K562 (cell line): ENCODE measurements around the gene E2F1. TPM values are rescaled to one million over a fixed set of nuclear protein-coding genes. Genes with fewer than 3 reads are reported as not detected.
A peak's percentile ranks its signal among the peaks of the same experiment; 100 is the strongest.

Source experiments
- CTCF ChIP-seq, 3 experiments: IDR thresholded peaks in 2 of 3; conservative IDR thresholded peaks in 1 of 3; 2 replicates each; pipeline ENCODE4 v1.5.1; 2011 to 2012; ENCODE audit warnings: low read length in 3 of 3, mild to moderate bottlenecking in 3 of 3, control low read depth in 2 of 3, improper control_type of control experiment in 1 of 3, inconsistent platforms in 1 of 3, low read depth in 1 of 3, mixed read lengths in 1 of 3, moderate library complexity in 1 of 3; ENCODE audit not compliant: insufficient read depth in 2 of 3
- E2F4 ChIP-seq: sonication (generic); formaldehyde crosslinking; IDR thresholded peaks from 2 replicates; pipeline ENCODE4 v1.8.0; 2022; ENCODE audit warnings: mild to moderate bottlenecking, low read depth, missing genetic modification reagents
- FOXM1 ChIP-seq, 2 experiments: fragments of 450-650 bp in 1 of 2; sonication (generic) in 1 of 2; formaldehyde crosslinking in 1 of 2; IDR thresholded peaks; 2 replicates each; pipeline versions ENCODE4 v1.6.1 to v1.9.0; 2017 to 2022; ENCODE audit warnings: low read depth in 2 of 2, mild to moderate bottlenecking in 2 of 2, missing genetic modification reagents in 1 of 2, moderate library complexity in 1 of 2
- GABPB1 ChIP-seq: sonication (generic); formaldehyde crosslinking; IDR thresholded peaks from 2 replicates; pipeline ENCODE4 v1.8.0; 2022; ENCODE audit warnings: mild to moderate bottlenecking, missing genetic modification reagents
- IRF9 ChIP-seq: fragments of 450-650 bp; IDR thresholded peaks from 2 replicates; pipeline ENCODE4 v1.6.1; 2016; ENCODE audit warnings: missing biosample characterization, missing genetic modification characterization
- NFIX ChIP-seq: fragments of 250-450 bp; sonication (Bioruptor Pico); IDR thresholded peaks from 2 replicates; pipeline ENCODE4 v1.4.0; 2020; ENCODE audit warnings: low read depth, mild to moderate bottlenecking, moderate library complexity
- NKRF ChIP-seq: fragments of 450-650 bp; IDR thresholded peaks from 2 replicates; pipeline ENCODE4 v1.6.1; 2016; ENCODE audit warnings: borderline replicate concordance
- RBM39 ChIP-seq: fragments of 200-400 bp; formaldehyde crosslinking; optimal IDR thresholded peaks from 2 replicates; pipeline ENCODE3; 2018; ENCODE audit warnings: low read depth, low read length
- RCOR1 ChIP-seq, 2 experiments: IDR thresholded peaks; 2 replicates each; pipeline ENCODE4 v1.6.1; 2012; ENCODE audit warnings: low read depth in 2 of 2, low read length in 2 of 2, borderline replicate concordance in 1 of 2, improper control_type of control experiment in 1 of 2
- SMC3 ChIP-seq: conservative IDR thresholded peaks from 2 replicates; pipeline ENCODE4 v1.6.1; 2011; ENCODE audit warnings: low read depth, low read length, improper control_type of control experiment; ENCODE audit not compliant: insufficient read depth
- TAF15 ChIP-seq: fragments of 200-400 bp; formaldehyde crosslinking; IDR thresholded peaks from 2 replicates; pipeline ENCODE4 v1.6.1; 2017; ENCODE audit warnings: mild to moderate bottlenecking, low read depth, low read length, moderate library complexity
- ZBTB5 ChIP-seq: fragments of 450-650 bp; IDR thresholded peaks from 2 replicates; pipeline ENCODE4 v1.6.1; 2017; ENCODE audit warnings: antibody characterized with exemption
- ZNF586 ChIP-seq: fragments of 450-650 bp; formaldehyde crosslinking; conservative IDR thresholded peaks from 2 replicates; pipeline ENCODE4 v1.4.0; 2020; ENCODE audit warnings: mild to moderate bottlenecking, moderate library complexity
- ZNF644 ChIP-seq: fragments of 200-800 bp; sonication (Bioruptor generic); IDR thresholded peaks from 2 replicates; pipeline ENCODE4 v1.6.1; 2016; ENCODE audit warnings: low read depth, missing genetic modification characterization, missing compliant biosample characterization
- polyA plus RNA-seq, 8 experiments: library from polyadenylated mRNA; depleted of rRNA in 4 of 8; stranded (reverse) in 5 of 8; unstranded in 3 of 8; fragments of >200 nt; fragmentation: Nextera tagmentation in 2 of 8; fragmentation: Illumina TruSeq in 1 of 8; extraction: Ambion mirVana in 2 of 8; extraction: Trizol in 1 of 8; gene quantifications; 2 replicates each; pipeline versions ENCODE4 v1.2.1 to v1.2.3, GENCODE V29; 2011 to 2014; ENCODE audit warnings: inconsistent platforms in 1 of 8, missing spikeins in 1 of 8
- total RNA-seq, 7 experiments: library from RNA; depleted of rRNA in 6 of 7; stranded (reverse); fragments of >200 nt in 6 of 7; fragmentation: Illumina TruSeq in 2 of 7; extraction: Trizol in 2 of 7; gene quantifications; 2 replicates each; pipeline versions ENCODE4 v1.2.1 to v1.2.3, GENCODE V29; 2011 to 2021; ENCODE audit warnings: low replicate concordance in 1 of 7

E2F1 gene
- total and polyA plus RNA-seq, 9 of the 15 experiments (the other 6 are each of a cell fraction or from before 2014, with no cell fraction given) = 0.14 to 30.6 (median 13.1) TPM

- TF ChIP-seq E2F4 (CRISPR knock-in tag) (no peak), SMC3 (peak; percentile 93), NKRF (no peak), IRF9 (tag) (no peak), RCOR1 (IDR thresholded peaks at IDR 0.05; ENCODE audit: borderline replicate concordance in 1 of 2, low read depth in 2 of 2, low read length in 2 of 2) (peak in 1 of 2 experiments; percentile 64; a peak in 1 of 4 replicates), TAF15 (no peak), GABPB1 (CRISPR knock-in tag) (peak; percentile 45; the same call in 1 of the 2 replicates), NFIX (CRISPR knock-in tag) (no peak), ZNF644 (no peak), ZBTB5 (no peak), ZNF586 (CRISPR knock-in tag) (no peak), RBM39 (peak; percentile 46), FOXM1 (IDR thresholded peaks at IDR 0.05; ENCODE audit: low read depth) (no peak), FOXM1 (CRISPR knock-in tag; IDR thresholded peaks at IDR 0.05; ENCODE audit: low read depth) (no peak), CTCF (IDR thresholded peaks at IDR 0.05 in 2 of 3, conservative IDR thresholded peaks at IDR 0.05 in 1 of 3; ENCODE audit: insufficient read depth in 2 of 3, low read depth in 1 of 3, low read length in 3 of 3) (peak; percentile 83 to 91 (median 86))
These were observed 32.8 kb downstream of the E2F1 start (continued) for GRCh38 chr20:33653218-33653899.
